HG03103 (cell line): ENCODE measurements around the gene CLTB.

Source experiments
- ATAC-seq: cut with Tn5 transposase; IDR thresholded peaks from one replicate; pipeline ENCODE4 v1.9.1; 2021; ENCODE audit warnings: low read depth; ENCODE audit not compliant: unreplicated experiment

CLTB gene

GRCh38 chr5:176384366-176384930, 31.9 kb downstream of the CLTB start:
- ATAC-seq = no peak

- ATAC-seq = no peak
These were observed 32.4 kb downstream of the CLTB start for GRCh38 chr5:176383961-176384360.

- ATAC-seq = no peak
These were observed 33.0 kb downstream of the CLTB start for GRCh38 chr5:176383248-176383905.

GRCh38 chr5:176382721-176383120, 33.6 kb downstream of the CLTB start:
- ATAC-seq = no peak

GRCh38 chr5:176381979-176382378, 34.4 kb downstream of the CLTB start:
- no peak for ATAC-seq

GRCh38 chr5:176381423-176381822, 34.9 kb downstream of the CLTB start:
- ATAC-seq = no peak

GRCh38 chr5:176379881-176380280, 36.5 kb downstream of the CLTB start:
- no peak for ATAC-seq

GRCh38 chr5:176373100-176373818, 43.1 kb downstream of the CLTB start:
- ATAC-seq = no peak

- no peak for ATAC-seq
These were observed 44.5 kb downstream of the CLTB start for GRCh38 chr5:176371621-176372539.

- no peak for ATAC-seq
These were observed 46.2 kb downstream of the CLTB start for GRCh38 chr5:176369934-176370711.

GRCh38 chr5:176368726-176369125, 47.6 kb downstream of the CLTB start:
- ATAC-seq = no peak

- no peak for ATAC-seq
These were observed 50.0 kb downstream of the CLTB start for GRCh38 chr5:176366232-176366894.

- peak; percentile 34 for ATAC-seq
These were observed 50.7 kb downstream of the CLTB start, which contains the start of gene ARL10 for GRCh38 chr5:176365351-176366231. Gene ARL10 (plus strand): TSS chr5:176365487. CDS start chr5:176365564, 77 bp downstream.

- ATAC-seq = no peak
These were observed 51.5 kb downstream of the CLTB start for GRCh38 chr5:176364765-176365350.

- peak; percentile 15 for ATAC-seq
These were observed 54.2 kb downstream of the CLTB start for GRCh38 chr5:176362233-176362490.

GRCh38 chr5:176361437-176362232, 54.7 kb downstream of the CLTB start, which contains the start of gene KIAA1191:
Gene KIAA1191 (minus strand): TSS chr5:176361764. CDS start chr5:176359508, 2,256 bp downstream.
- ATAC-seq = peak; percentile 75

GRCh38 chr5:176360894-176361436, 55.4 kb downstream of the CLTB start:
- no peak for ATAC-seq
